RWPE2 (cell line): ENCODE data around the gene POLD4.

Source experiments
- ATAC-seq: fragments of 200-7000 bp; cut with Tn5 transposase; 3 replicates; pipeline ENCODE4 v1.9.1; 2021; ENCODE audit warnings: low read depth
- DNase-seq: peaks from one replicate; pipeline ENCODE4 v3.0.0-alpha.2; 2020; ENCODE audit warnings: low spot score
- H3K27ac ChIP-seq: fragments of 450-650 bp; 2 replicates; pipeline ENCODE4 v1.5.1; 2017; ENCODE audit warnings: mild to moderate bottlenecking; ENCODE audit not compliant: poor library complexity, severe bottlenecking
- H3K27me3 ChIP-seq: fragments of 250-450 bp; sonication (Bioruptor Pico); 2 replicates; pipeline ENCODE4 v1.5.1; 2021; ENCODE audit warnings: mild to moderate bottlenecking, moderate library complexity; ENCODE audit not compliant: insufficient read depth, poor library complexity, severe bottlenecking
- H3K36me3 ChIP-seq: fragments of 250-450 bp; sonication (Bioruptor Pico); 2 replicates; pipeline ENCODE4 v1.5.1; 2020; ENCODE audit warnings: low read depth, mild to moderate bottlenecking, moderate library complexity
- H3K4me1 ChIP-seq: fragments of 250-450 bp; sonication (Bioruptor Pico); 2 replicates; pipeline ENCODE4 v1.5.1; 2021; ENCODE audit warnings: mild to moderate bottlenecking, moderate library complexity; ENCODE audit not compliant: insufficient read depth, poor library complexity, severe bottlenecking
- H3K4me3 ChIP-seq: fragments of 250-450 bp; sonication (Bioruptor Pico); 2 replicates; pipeline ENCODE4 v1.5.1; 2021; ENCODE audit warnings: mild to moderate bottlenecking, moderate library complexity; ENCODE audit not compliant: severe bottlenecking
- H3K9me3 ChIP-seq: fragments of 250-450 bp; sonication (Bioruptor Pico); 2 replicates; pipeline ENCODE4 v1.5.1; 2021; ENCODE audit warnings: mild to moderate bottlenecking, moderate library complexity; ENCODE audit not compliant: severe bottlenecking
- TF ChIP-seq, protein P1 (sequence below): fragments of 450-650 bp; IDR thresholded peaks from one replicate; pipeline ENCODE4 v1.5.1; 2017; ENCODE audit warnings: mild to moderate bottlenecking, moderate library complexity; ENCODE audit not compliant: poor library complexity, severe bottlenecking

POLD4 gene

GRCh38 chr11:67396587-67397389, 43.4 kb upstream of the POLD4 start:
- Histone ChIP-seq H3K4me3 (no peak overlapping the region), H3K27me3 (no peaks in the 10 kb centered on the region), H3K36me3 (peaks cover 52% of the 10 kb centered on the region), H3K9me3 (no peaks in the 10 kb centered on the region), H3K4me1 (no peaks in the 10 kb centered on the region), H3K27ac (no peak overlapping the region)
- TF ChIP-seq, protein P1, sequence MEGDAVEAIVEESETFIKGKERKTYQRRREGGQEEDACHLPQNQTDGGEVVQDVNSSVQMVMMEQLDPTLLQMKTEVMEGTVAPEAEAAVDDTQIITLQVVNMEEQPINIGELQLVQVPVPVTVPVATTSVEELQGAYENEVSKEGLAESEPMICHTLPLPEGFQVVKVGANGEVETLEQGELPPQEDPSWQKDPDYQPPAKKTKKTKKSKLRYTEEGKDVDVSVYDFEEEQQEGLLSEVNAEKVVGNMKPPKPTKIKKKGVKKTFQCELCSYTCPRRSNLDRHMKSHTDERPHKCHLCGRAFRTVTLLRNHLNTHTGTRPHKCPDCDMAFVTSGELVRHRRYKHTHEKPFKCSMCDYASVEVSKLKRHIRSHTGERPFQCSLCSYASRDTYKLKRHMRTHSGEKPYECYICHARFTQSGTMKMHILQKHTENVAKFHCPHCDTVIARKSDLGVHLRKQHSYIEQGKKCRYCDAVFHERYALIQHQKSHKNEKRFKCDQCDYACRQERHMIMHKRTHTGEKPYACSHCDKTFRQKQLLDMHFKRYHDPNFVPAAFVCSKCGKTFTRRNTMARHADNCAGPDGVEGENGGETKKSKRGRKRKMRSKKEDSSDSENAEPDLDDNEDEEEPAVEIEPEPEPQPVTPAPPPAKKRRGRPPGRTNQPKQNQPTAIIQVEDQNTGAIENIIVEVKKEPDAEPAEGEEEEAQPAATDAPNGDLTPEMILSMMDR, result no peak
- no peak for DNase-seq
- ATAC-seq, result no peak

DNA sequence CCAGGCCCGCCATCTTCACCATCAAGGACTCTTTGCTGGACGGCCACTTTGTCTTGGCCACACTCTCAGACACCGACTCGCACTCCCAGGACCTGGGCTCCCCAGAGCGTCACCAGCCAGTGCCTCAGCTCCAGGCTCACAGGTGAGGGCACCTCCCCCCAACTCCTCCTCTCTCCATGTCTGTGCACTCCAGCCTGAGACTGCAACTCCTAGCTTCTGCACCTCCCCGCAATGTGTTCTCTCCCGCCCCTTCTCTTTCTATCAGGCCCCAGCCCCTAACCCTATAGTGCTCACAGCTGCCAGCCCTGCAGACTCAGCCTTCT, 42.9 kb upstream of the POLD4 start:
- H3K9me3 ChIP-seq, result no peaks in the 10 kb centered on the region
- H3K36me3 ChIP-seq, result peaks cover 52% of the 10 kb centered on the region
- no peak overlapping the region for H3K27ac ChIP-seq
- no peaks in the 10 kb centered on the region for H3K27me3 ChIP-seq
- TF ChIP-seq, protein P1, result no peak
- H3K4me1 ChIP-seq, result no peaks in the 10 kb centered on the region
- no peak overlapping the region for H3K4me3 ChIP-seq
- DNase-seq (no peak), ATAC-seq (no peak)

- ATAC-seq, result no peak
- Histone ChIP-seq H3K27ac (no peak overlapping the region), H3K9me3 (no peaks in the 10 kb centered on the region), H3K36me3 (peaks cover 52% of the 10 kb centered on the region), H3K4me3 (no peak overlapping the region), H3K27me3 (no peaks in the 10 kb centered on the region), H3K4me1 (no peaks in the 10 kb centered on the region)
- TF ChIP-seq, protein P1, result no peak
- DNase-seq, result no peak
These were observed 42.4 kb upstream of the POLD4 start for GRCh38 chr11:67395555-67396258.

GRCh38 chr11:67393990-67394389, 40.6 kb upstream of the POLD4 start:
- DNase-seq, result no peak
- ATAC-seq, result no peak
- Histone ChIP-seq H3K4me1 (no peaks in the 10 kb centered on the region), H3K4me3 (no peak overlapping the region), H3K36me3 (peaks cover 34% of the 10 kb centered on the region), H3K9me3 (no peaks in the 10 kb centered on the region), H3K27ac (no peak overlapping the region), H3K27me3 (no peaks in the 10 kb centered on the region)
- TF ChIP-seq, protein P1, result no peak

- H3K9me3 ChIP-seq, result no peaks in the 10 kb centered on the region
- H3K36me3 ChIP-seq, result peaks cover 30% of the 10 kb centered on the region
- TF ChIP-seq, protein P1, result no peak
- no peaks in the 10 kb centered on the region for H3K27me3 ChIP-seq
- H3K4me3 ChIP-seq, result no peak overlapping the region
- ATAC-seq (no peak), DNase-seq (no peak)
- no peaks in the 10 kb centered on the region for H3K4me1 ChIP-seq
- H3K27ac ChIP-seq, result no peak overlapping the region
These were observed 40.1 kb upstream of the POLD4 start for GRCh38 chr11:67393437-67393836.
